ENCODE data around the gene DAPK2.

DNA sequence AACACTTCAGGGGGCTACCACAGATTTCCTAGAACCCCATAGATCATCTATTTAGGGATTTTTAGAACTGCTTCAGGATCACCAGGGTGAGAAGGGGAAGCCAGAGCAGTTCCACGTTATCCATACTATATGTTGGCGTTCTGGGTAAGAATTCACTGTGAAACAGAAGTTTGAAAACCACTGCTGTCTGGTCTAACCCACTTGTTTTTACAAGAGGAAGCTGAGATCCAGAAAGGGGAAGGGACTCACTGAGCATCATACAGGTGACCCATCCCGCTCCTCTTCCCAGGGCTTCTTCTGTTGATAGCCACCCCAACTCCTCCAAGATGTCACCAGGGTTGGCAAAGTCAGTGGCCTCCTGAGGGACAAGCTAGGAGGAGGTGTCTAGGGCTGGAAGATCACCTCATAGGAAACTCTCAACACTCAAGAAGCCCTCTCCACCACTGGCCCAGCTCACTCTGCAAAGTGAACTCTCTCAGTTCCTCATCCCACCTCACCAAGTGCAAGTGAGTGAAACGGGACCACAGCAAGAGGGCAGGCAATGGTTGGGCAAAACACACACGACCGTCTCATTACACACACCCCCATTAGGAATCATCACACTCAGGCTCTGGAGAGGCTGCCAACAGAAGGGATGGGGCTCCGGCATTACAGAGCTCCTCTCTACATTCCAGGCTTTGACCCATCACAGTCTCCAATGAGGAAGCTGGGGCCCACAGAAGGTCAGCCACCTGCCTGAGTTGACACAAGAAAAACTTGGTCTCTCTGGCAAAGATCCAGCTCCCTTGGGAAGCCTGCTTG, 1.8 kb downstream of the DAPK2 start:
- TF ChIP-seq BHLHE40 (IDR thresholded peaks at IDR 0.05; ENCODE audit: borderline replicate concordance) (no peak), FOXM1 (IDR thresholded peaks at IDR 0.05; ENCODE audit: borderline replicate concordance) (no peak), ELF4 (IDR thresholded peaks at IDR 0.05) (no peak), FOXA1 (IDR thresholded peaks at IDR 0.05) (no peak), NFRKB (IDR thresholded peaks at IDR 0.05) (no peak), ARNT (IDR thresholded peaks at IDR 0.05) (no peak), SUZ12 (IDR thresholded peaks at IDR 0.05) (no peak)

All from HEK293T (cell line).